Activated CD4-positive, alpha-beta T cell treated with anti-CD3 and anti-CD28 coated beads, Interleukin-2, amount 10 ng/mL, durations not matched to agents 24 days and 14 days (primary cell): Measurements from ENCODE around the gene VSTM2L. TPM values are rescaled to one million over a fixed set of nuclear protein-coding genes. Genes with fewer than 3 reads are reported as not detected.
"Not testable (repeated sequence)": the region's sequence is repeated elsewhere in the genome, so short reads cannot be mapped to it uniquely, and the experiment has no call there.

ENCODE experiments used
- DNase-seq: peaks from one replicate; pipeline ENCODE4 v3.0.0; 2022
- H3K27ac Mint-ChIP-seq: one replicate; pipeline ENCODE4 v1.8.0; 2022; ENCODE audit warnings: mild to moderate bottlenecking, mixed read lengths
- H3K27me3 Mint-ChIP-seq: one replicate; pipeline ENCODE4 v1.8.0; 2022; ENCODE audit warnings: mixed read lengths
- H3K36me3 Mint-ChIP-seq: one replicate; pipeline ENCODE4 v1.8.0; 2022; ENCODE audit warnings: low read depth, mild to moderate bottlenecking, mixed read lengths
- H3K4me1 Mint-ChIP-seq: one replicate; pipeline ENCODE4 v1.8.0; 2021; ENCODE audit warnings: mixed read lengths
- H3K4me3 Mint-ChIP-seq: one replicate; pipeline ENCODE4 v1.8.0; 2022; ENCODE audit warnings: mild to moderate bottlenecking, moderate library complexity, mixed read lengths
- H3K9me3 Mint-ChIP-seq: one replicate; pipeline ENCODE4 v1.8.0; 2021; ENCODE audit warnings: mixed read lengths
- intact Hi-C: fragments of 100-400 bp; cut with micrococcal nuclease; formaldehyde crosslinking; loops from one replicate; pipeline ENCODE4 v1.15.1; 2023
- total RNA-seq: library from RNA; stranded (reverse); gene quantifications from 2 replicates; pipeline ENCODE4 v1.2.3, GENCODE V29; 2022

Gene VSTM2L, protein sequence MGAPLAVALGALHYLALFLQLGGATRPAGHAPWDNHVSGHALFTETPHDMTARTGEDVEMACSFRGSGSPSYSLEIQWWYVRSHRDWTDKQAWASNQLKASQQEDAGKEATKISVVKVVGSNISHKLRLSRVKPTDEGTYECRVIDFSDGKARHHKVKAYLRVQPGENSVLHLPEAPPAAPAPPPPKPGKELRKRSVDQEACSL
- total RNA-seq, result 0.09 TPM in 1 of 2 replicates, not detected in the other

DNA sequence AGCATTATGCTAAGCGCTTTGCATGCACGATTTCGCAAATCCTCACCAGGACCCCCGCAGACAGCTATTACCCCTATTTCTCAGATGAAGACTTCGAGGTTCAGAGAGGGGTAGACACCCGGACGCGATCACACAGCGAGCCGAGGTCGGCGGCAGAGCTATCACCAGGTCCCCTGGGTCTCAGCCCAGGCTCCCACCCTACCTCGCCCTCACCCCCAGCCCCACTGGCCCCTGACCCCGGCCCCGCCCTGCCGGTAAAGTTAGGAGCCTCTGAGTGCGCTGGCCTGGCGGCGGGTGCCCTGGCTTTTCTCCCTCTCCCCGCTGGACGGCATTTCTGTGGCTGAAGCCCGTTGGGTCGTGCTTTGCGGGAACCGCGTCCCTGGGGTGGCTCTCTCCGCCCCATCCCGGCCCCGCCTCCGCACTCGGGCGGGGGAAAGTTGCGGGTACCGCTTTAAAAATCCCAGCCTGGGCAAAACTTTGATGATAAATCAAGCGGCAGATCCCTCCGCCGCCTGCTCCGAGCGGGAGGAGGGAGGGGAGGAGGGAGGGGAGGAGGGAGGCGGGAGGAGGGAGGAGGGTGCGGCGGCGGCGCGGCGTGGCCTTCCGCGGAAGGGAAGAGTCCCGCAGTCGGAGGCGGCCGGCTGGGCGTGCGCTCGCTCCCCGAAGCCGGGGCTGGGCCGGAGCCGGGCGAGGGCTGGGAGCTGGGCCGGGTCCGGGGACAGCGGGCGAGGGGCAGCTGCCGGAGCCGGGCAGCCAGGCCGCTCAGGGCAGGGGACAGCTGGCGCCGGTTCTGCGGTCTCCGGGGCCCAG, at the start of gene VSTM2L:
Gene VSTM2L, plus strand, starts transcription at position 624 of the 810 bp plus-strand sequence. CDS start 224 bp downstream, outside the sequence.
- peaks cover 10% of the 10 kb centered on the region for H3K4me1 Mint-ChIP-seq
- peaks cover 2% of the 10 kb centered on the region for H3K36me3 Mint-ChIP-seq
- H3K27ac Mint-ChIP-seq, result peak within 1 kb of the TSS; percentile 54
- peak; percentile 57 for DNase-seq
- peaks cover 50% of the 10 kb centered on the region for H3K27me3 Mint-ChIP-seq
- H3K4me3 Mint-ChIP-seq, result peak within 1 kb of the TSS; percentile 28
- intact Hi-C loops, result loop anchor here (5.0 to 10.0 kb wide), 2 partner anchors 90 to 338 kb away; no protein-coding TSS in a partner anchor
- H3K9me3 Mint-ChIP-seq, result no peaks in the 10 kb centered on the region

DNA sequence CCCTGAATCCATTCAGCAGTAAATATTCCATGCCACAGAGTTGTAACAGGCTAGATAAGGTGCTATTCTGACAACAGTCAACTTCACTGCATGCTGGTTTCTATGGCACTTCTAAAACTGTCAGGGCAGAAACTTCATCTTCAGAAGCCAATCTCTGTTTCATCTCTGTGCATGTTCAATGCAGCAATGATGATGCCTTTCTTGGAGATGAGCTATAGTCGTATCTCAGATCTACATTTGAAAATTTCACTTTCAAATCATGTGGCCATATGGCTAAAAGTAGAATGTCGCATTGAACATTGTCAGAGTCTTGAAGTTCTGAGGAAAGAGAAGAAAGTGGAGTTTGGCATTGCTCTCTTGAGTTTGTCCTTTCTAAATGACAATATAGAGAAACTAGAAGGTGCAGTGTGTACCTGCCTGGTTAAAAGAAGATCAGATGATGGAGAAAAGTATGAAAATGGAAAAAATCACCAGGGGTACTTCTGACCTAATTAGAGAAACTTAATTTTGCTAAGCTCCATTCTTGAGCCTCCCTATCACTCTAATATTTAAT, 49.0 kb upstream of the VSTM2L start:
- Mint-ChIP-seq H3K36me3 (peaks cover 18% of the 10 kb centered on the region), H3K27ac (peak overlapping the region; percentile 46)

DNA sequence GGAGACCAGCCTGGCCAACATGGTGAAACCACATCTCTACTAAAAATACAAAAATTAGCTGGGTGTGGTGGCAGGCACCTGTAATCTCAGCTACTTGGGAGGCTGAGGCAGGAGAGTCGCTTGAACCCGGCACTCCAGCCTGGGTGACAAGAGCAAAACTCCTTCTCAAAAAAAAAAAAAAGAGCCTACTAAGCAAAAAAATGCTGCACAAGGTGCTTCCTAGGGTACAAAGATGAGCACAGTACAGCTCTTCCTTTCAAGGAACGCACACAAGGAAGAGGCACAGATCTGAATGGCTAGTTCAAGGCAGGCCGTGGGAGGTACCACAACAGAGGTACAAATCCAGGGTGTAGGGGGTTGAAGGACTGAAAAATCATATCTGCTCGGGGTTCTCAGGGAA, 46.9 kb upstream of the VSTM2L start:
- intact Hi-C loops, H3K27ac Mint-ChIP-seq, H3K4me3 Mint-ChIP-seq, H3K4me1 Mint-ChIP-seq, DNase-seq, H3K9me3 Mint-ChIP-seq, H3K27me3 Mint-ChIP-seq: not testable (repeated sequence)
- peaks cover 27% of the 10 kb centered on the region for H3K36me3 Mint-ChIP-seq

More for the DNA sequence above, 49.0 kb upstream of the VSTM2L start:
- H3K27me3 Mint-ChIP-seq, result no peaks in the 10 kb centered on the region
- intact Hi-C loops, result no loop called here
- peaks cover 2% of the 10 kb centered on the region for H3K4me1 Mint-ChIP-seq
- DNase-seq, result no peak
- no peaks in the 10 kb centered on the region for H3K9me3 Mint-ChIP-seq
- H3K4me3 Mint-ChIP-seq, result no peak overlapping the region

DNA sequence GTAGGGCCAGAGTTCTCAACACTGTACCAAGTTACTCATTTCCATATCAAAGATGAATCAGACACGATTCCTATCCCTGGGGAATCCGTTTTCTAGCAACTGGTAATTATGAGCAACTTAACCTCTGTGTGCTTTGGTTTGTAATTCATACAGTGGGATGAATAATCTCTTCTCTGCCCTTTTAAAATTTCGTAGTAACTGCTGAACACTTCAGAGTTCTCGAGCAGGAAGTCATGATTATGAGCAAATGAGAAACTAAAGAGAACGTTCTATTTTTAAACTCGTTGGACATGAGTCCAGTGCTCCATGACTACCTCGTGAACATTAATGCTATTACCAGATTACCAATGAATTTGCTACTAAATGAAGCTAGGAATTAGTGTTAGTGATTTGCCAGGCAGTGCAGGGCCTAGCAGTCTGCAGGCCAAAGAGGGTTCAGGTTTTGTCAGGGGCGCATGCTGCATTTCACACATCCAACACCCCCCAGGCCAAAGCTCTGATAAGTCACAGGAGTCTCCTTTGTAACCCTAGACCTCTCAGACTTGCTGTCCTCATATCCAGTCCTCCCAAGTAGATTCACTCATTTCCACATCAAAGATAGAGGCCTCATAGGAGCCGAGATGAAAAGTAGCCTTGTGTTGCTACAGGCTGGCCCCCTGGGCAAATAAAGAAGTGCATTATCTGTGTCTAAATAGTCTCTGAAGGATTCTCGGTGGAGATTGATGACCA, 45.8 kb upstream of the VSTM2L start:
- DNase-seq, result no peak
- Mint-ChIP-seq H3K4me1 (peaks cover 2% of the 10 kb centered on the region), H3K36me3 (peaks cover 27% of the 10 kb centered on the region), H3K9me3 (no peaks in the 10 kb centered on the region), H3K27me3 (no peaks in the 10 kb centered on the region), H3K4me3 (no peak overlapping the region), H3K27ac (no peak overlapping the region)
- intact Hi-C loops, result no loop called here

DNA sequence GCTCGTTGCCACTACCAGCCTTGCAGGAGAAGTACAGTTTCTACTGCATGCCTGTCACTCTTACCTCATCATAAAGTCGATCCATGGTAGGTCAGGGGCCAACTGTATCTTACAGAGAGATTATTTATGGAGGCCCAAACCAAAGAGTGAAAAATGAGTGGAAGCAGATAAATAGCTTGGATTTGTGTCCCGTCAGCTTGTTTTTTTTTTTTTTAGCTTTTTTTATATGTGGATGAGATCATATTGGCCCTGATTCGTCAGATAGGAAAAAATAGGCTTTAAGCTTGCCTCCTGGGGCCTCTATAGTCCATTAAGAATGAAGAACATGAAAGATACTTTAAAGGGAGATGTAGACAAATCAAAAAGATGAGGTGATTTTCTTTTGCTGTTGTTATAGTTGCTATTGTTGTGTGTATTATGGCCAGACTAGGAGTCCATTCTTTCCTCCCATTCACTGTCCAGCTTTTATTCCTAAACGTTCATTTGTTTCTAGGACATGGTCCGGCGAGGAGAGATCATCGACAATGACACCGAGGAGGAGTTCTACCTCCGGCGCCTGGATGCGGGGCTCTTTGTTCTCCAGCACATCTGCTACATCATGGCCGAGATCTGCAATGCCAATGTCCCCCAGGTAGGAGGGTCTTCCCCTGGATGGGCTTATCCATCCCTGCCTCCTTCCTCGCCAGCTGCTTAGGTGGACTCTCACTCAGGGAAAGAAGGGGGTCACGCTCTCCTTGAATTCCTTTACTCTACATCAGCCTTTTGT, 43.3 kb upstream of the VSTM2L start:
- peaks cover 30% of the 10 kb centered on the region for H3K36me3 Mint-ChIP-seq
- no peaks in the 10 kb centered on the region for H3K4me1 Mint-ChIP-seq
- intact Hi-C loops, result no loop called here
- no peaks in the 10 kb centered on the region for H3K9me3 Mint-ChIP-seq
- no peak overlapping the region for H3K27ac Mint-ChIP-seq
- H3K27me3 Mint-ChIP-seq, result no peaks in the 10 kb centered on the region
- H3K4me3 Mint-ChIP-seq, result no peak overlapping the region
- DNase-seq, result no peak

DNA sequence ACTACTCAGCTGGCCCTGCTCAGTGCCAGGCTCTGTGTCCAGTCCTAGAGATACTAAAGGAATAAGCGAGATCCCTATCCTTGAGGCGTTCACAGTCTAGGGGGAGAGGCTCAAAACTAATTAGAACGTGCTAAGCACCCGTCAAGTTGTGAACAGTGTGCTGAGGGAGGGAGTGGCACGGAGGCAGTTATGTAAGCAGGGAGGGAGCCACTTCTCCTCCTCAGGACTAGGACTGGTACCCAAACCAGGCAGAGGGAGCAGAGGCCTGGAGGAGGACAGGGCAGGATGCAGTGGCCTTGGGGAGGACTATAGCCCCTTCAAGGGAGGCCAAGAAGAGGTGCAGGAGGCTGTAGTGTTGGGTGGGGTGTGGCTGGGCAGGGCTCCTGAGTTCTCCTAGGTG, 39.6 kb upstream of the VSTM2L start:
- Mint-ChIP-seq H3K36me3 (peaks cover 17% of the 10 kb centered on the region), H3K27me3 (no peaks in the 10 kb centered on the region), H3K9me3 (no peaks in the 10 kb centered on the region), H3K4me1 (no peaks in the 10 kb centered on the region), H3K4me3 (no peak overlapping the region), H3K27ac (no peak overlapping the region)
- DNase-seq, result no peak
- intact Hi-C loops, result no loop called here

DNA sequence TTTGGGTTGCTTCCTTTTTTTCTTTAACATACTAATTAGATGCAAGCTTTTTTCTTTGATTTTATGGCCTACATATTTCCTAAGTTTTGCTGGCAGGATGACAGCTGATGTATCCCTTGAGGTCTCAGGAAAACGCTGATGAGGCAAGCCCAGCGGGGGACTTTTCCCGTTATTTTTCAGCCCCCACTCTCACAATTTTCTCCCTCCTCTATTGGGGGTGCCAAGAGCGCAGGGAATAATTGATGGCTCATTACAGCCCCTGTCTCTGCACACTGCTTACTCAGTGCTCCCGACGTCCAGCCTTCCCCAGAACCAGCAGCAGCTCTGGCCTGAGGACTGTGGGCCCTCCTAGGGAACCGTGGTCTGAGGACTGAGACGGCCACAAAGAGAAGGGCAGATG, 38.6 kb upstream of the VSTM2L start:
- H3K27ac Mint-ChIP-seq, result no peak overlapping the region
- no peaks in the 10 kb centered on the region for H3K9me3 Mint-ChIP-seq
- no peak for DNase-seq

DNA sequence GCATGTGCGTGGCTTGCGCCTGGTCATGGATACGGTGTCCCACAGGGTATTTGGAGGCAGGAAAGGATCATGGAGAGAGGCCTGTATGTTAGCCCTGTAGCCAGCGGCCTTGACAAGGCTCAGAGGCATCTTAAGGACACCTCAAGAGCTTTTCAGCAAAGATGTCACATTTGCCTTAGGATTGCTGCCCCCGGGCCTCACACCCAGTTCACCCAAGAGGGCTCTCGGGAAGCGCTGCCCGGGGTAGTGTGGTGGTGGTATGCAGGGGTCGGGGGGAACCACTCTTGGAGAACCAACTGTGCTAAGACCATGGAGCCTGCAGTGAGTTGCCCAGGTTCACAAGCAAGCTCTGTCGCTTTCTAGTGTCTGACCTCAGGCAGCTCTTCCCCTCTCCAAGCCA, 36.9 kb upstream of the VSTM2L start:
- Mint-ChIP-seq H3K4me3 (no peak overlapping the region), H3K36me3 (peaks cover 12% of the 10 kb centered on the region), H3K27ac (no peak overlapping the region), H3K27me3 (no peaks in the 10 kb centered on the region), H3K4me1 (no peaks in the 10 kb centered on the region), H3K9me3 (no peaks in the 10 kb centered on the region)
- intact Hi-C loops, result no loop called here
- DNase-seq, result no peak

More for the DNA sequence above, 38.6 kb upstream of the VSTM2L start:
- Mint-ChIP-seq H3K27me3 (no peaks in the 10 kb centered on the region), H3K4me3 (no peak overlapping the region), H3K4me1 (no peaks in the 10 kb centered on the region), H3K36me3 (peaks cover 17% of the 10 kb centered on the region)
- intact Hi-C loops, result no loop called here

DNA sequence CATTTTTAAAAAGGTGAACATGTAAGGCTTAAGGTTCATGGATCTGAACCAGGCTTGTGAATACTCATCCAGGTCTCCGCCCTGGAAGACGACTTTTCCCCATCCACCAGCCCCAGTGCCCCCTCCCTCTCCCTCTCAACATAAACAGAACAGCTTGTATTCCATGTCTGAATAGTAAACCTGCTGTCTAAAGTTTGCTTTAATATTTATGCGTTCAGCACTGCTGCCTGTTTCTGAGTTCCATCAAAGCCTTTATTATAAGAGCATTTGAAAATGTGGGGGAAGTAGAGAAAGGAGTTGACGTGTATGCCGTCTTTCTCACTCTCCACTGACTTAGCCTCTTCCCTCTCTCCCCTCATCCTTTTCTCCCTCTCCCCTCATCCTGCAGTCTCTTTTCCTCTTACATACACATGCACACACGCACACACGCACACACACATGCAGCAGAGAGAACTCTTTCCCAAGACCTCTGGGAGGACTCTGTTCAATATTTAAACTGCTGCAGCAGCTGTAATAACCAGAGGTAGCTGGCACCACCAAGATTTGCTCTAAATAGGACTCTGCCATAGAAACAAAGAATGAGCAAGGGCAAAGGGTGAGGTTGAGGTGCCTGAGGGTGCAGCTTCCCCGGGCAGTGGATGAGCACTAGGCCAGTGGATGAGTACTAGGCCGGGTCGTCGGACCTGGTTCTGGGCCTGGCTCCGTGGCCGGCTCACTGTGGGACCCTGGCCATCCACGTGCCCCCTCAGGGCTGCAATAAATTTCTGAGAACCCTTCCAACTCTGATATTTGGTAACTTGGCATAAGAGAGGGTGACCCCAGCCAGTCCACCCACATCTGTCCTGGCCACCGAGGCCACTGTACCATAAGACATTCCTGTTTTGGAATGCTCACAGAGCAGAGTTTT, 35.4 kb upstream of the VSTM2L start:
- Mint-ChIP-seq H3K27ac (no peak overlapping the region), H3K27me3 (no peaks in the 10 kb centered on the region), H3K36me3 (peaks cover 12% of the 10 kb centered on the region), H3K4me3 (no peak overlapping the region), H3K9me3 (no peaks in the 10 kb centered on the region), H3K4me1 (no peaks in the 10 kb centered on the region)
- DNase-seq, result no peak
- intact Hi-C loops, result no loop called here

DNA sequence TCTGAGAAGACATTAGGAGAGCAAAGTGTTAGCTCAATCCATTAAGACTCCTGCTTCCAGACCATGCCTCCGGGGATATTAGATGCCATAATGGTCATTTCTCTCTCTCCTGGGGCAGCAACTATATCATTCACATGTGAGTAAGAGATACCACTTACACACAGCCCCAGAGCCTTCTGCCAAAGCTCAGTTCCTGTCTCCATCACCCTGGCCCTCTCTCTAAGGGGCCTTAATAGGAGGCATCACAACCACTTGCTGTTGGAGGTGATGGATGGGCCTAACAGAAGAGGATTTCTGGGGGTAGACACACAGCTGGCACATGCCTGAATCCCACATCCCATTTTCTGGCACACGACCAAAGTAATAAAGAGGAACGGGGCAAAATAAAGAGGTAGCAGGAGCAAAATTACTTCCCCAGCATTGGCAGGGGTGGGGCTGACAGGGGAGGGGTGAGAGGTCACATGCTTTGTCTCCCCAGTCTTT, 34.0 kb upstream of the VSTM2L start:
- H3K4me3 Mint-ChIP-seq, result no peak overlapping the region
- no peak for DNase-seq
- intact Hi-C loops, result no loop called here
- no peak overlapping the region for H3K27ac Mint-ChIP-seq
- peaks cover 14% of the 10 kb centered on the region for H3K36me3 Mint-ChIP-seq
- H3K9me3 Mint-ChIP-seq, result no peaks in the 10 kb centered on the region
- H3K27me3 Mint-ChIP-seq, result no peaks in the 10 kb centered on the region
- H3K4me1 Mint-ChIP-seq, result no peaks in the 10 kb centered on the region

DNA sequence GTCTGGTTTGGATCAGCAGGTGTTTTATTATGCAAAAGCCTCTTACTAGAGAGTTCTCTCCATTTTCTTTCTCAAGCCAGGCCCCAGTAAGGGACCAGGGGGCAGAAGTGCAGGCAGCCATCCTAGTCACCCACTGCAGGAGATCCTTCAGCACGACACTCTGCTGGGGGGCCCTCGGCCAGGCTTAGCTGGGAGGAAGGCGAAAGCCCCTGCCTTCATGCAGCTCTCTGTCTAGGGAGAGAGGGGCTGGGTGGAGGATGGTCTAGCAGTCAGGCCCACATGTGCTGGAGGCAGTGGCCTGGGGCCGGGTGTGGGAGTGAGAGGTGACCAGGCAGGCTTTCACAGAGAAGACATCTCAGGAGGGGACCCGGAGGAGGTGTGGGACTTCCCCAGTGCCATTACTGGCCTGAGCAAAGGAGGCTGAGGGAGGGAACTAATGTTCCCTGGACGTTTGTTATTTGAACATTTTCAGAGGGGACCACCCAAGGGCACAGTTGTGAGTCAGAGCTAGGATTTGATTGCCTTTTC, 33.5 kb upstream of the VSTM2L start:
- H3K27me3 Mint-ChIP-seq, result no peaks in the 10 kb centered on the region
- H3K4me1 Mint-ChIP-seq, result no peaks in the 10 kb centered on the region
- no peak overlapping the region for H3K27ac Mint-ChIP-seq
- intact Hi-C loops, result no loop called here
- H3K4me3 Mint-ChIP-seq, result no peak overlapping the region
- no peak for DNase-seq
- no peaks in the 10 kb centered on the region for H3K9me3 Mint-ChIP-seq
- peaks cover 17% of the 10 kb centered on the region for H3K36me3 Mint-ChIP-seq

DNA sequence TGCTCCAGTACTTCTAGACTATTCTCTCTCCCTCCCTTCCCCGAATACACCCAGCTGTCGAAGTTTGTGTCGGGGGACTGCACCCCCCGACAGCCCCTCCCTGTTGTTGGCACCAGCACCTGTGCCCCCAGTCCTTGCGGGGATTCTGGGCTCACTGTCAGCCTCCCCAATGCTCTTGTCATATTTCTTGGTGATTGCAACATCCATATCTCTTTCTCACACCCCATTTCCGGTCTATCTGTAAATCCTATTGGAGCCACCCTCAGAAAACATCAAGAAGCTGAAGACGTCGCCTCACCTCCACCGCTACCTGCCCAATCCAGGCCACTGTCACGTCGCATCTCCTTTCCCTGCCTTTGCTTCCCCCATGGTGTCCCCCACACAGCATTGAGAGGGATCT, 32.6 kb upstream of the VSTM2L start:
- no peaks in the 10 kb centered on the region for H3K9me3 Mint-ChIP-seq
- H3K27ac Mint-ChIP-seq, result no peak overlapping the region
- intact Hi-C loops, result no loop called here
- no peaks in the 10 kb centered on the region for H3K4me1 Mint-ChIP-seq
- H3K27me3 Mint-ChIP-seq, result no peaks in the 10 kb centered on the region
- H3K36me3 Mint-ChIP-seq, result peaks cover 16% of the 10 kb centered on the region
- DNase-seq, result no peak
- no peak overlapping the region for H3K4me3 Mint-ChIP-seq
